Mesendoderm (in vitro differentiated cells): ENCODE results near the gene GLRX3.

Experiments
- DNase-seq: peaks from one replicate; pipeline ENCODE4 v3.0.0; 2013
- H2AK5ac ChIP-seq: 2 replicates; pipeline ENCODE4 v1.6.1; 2013; ENCODE audit warnings: low read length, inconsistent platforms
- H2BK120ac ChIP-seq: 2 replicates; pipeline ENCODE4 v1.6.1; 2013; ENCODE audit warnings: low read depth, mild to moderate bottlenecking, low read length, moderate library complexity, mixed read lengths
- H2BK15ac ChIP-seq: replicated peaks from 2 replicates; pipeline ENCODE4 v1.6.1; 2013; ENCODE audit warnings: low read depth, mild to moderate bottlenecking, moderate library complexity
- H2BK5ac ChIP-seq: 2 replicates; pipeline ENCODE4 v1.6.1; 2013; ENCODE audit warnings: low read length, inconsistent platforms
- H3K18ac ChIP-seq: 2 replicates; pipeline ENCODE4 v1.6.1; 2013; ENCODE audit warnings: mild to moderate bottlenecking, low read length, mixed read lengths
- H3K23ac ChIP-seq: one replicate; pipeline ENCODE4 v1.6.1; 2013; ENCODE audit warnings: low read length
- H3K27ac ChIP-seq: 2 replicates; pipeline ENCODE4 v1.5.1; 2013; ENCODE audit warnings: low read depth, mild to moderate bottlenecking, inconsistent platforms, low read length, moderate library complexity
- H3K27me3 ChIP-seq: 2 replicates; pipeline ENCODE4 v1.6.1; 2013; ENCODE audit warnings: low read length, control low read depth, mild to moderate bottlenecking, inconsistent platforms; ENCODE audit not compliant: insufficient read depth, poor library complexity
- H3K36me3 ChIP-seq: 2 replicates; pipeline ENCODE4 v1.6.1; 2013; ENCODE audit warnings: low read length, inconsistent platforms; ENCODE audit not compliant: control insufficient read depth, insufficient read depth
- H3K4ac ChIP-seq: one replicate; pipeline ENCODE4 v1.6.1; 2013; ENCODE audit warnings: low read depth, mild to moderate bottlenecking, low read length, moderate library complexity
- H3K4me1 ChIP-seq: 2 replicates; pipeline ENCODE4 v1.6.1; 2013; ENCODE audit warnings: low read depth, low read length, inconsistent platforms; ENCODE audit not compliant: control insufficient read depth
- H3K4me2 ChIP-seq: 2 replicates; pipeline ENCODE4 v1.6.1; 2013; ENCODE audit warnings: low read length
- H3K4me3 ChIP-seq: 2 replicates; pipeline ENCODE4 v1.5.1; 2013; ENCODE audit warnings: mild to moderate bottlenecking, low read length
- H3K56ac ChIP-seq: one replicate; pipeline ENCODE4 v1.6.1; 2013; ENCODE audit warnings: low read length
- H3K79me1 ChIP-seq: 2 replicates; pipeline ENCODE4 v1.6.1; 2013; ENCODE audit warnings: low read length, inconsistent platforms
- H3K79me2 ChIP-seq: 2 replicates; pipeline ENCODE4 v1.6.1; 2013; ENCODE audit warnings: mild to moderate bottlenecking, low read length; ENCODE audit not compliant: control insufficient read depth, insufficient read depth
- H3K9ac ChIP-seq: 2 replicates; pipeline ENCODE4 v1.6.1; 2013; ENCODE audit warnings: low read length, inconsistent platforms
- H4K5ac ChIP-seq: one replicate; pipeline ENCODE4 v1.6.1; 2013; ENCODE audit warnings: low read length
- H4K8ac ChIP-seq: one replicate; pipeline ENCODE4 v1.6.1; 2013; ENCODE audit warnings: low read depth, mild to moderate bottlenecking, control low read depth, low read length, moderate library complexity
- WGBS: extraction: QIAGEN DNeasy Blood & Tissue Kit; methylation state at CpG from one replicate; pipeline ENCODE4 v1.1.7; 2013; ENCODE audit warnings: low lambda C conversion rate, missing lambda C conversion rate; ENCODE audit not compliant: insufficient coverage; ENCODE audit errors: extremely low coverage; 5-methylcytosine and 5-hydroxymethylcytosine counted together

GLRX3 gene

GRCh38 chr10:130226012-130226411, 89.8 kb downstream of the GLRX3 start:
- no peak overlapping the region for H4K8ac ChIP-seq
- H3K56ac ChIP-seq: no peak overlapping the region
- no peak overlapping the region for H3K4me3 ChIP-seq
- no peaks in the 10 kb centered on the region for H3K79me2 ChIP-seq
- no peak overlapping the region for H2BK120ac ChIP-seq
- no peak overlapping the region for H3K23ac ChIP-seq
- no peak overlapping the region for H3K4me2 ChIP-seq
- H2AK5ac ChIP-seq: no peak overlapping the region
- no peaks in the 10 kb centered on the region for H3K4me1 ChIP-seq
- H3K27ac ChIP-seq: no peak overlapping the region
- no peak overlapping the region for H2BK5ac ChIP-seq
- H2BK15ac ChIP-seq: no peak overlapping the region
- no peaks in the 10 kb centered on the region for H3K36me3 ChIP-seq
- H3K27me3 ChIP-seq: no peaks in the 10 kb centered on the region
- no peak for DNase-seq
- no CpG with 5 or more reads among the region's 3 CpGs for WGBS
- no peak overlapping the region for H3K9ac ChIP-seq
- H3K18ac ChIP-seq: no peak overlapping the region
- H4K5ac ChIP-seq: no peak overlapping the region
- H3K4ac ChIP-seq: no peak overlapping the region
- no peaks in the 10 kb centered on the region for H3K79me1 ChIP-seq

DNA sequence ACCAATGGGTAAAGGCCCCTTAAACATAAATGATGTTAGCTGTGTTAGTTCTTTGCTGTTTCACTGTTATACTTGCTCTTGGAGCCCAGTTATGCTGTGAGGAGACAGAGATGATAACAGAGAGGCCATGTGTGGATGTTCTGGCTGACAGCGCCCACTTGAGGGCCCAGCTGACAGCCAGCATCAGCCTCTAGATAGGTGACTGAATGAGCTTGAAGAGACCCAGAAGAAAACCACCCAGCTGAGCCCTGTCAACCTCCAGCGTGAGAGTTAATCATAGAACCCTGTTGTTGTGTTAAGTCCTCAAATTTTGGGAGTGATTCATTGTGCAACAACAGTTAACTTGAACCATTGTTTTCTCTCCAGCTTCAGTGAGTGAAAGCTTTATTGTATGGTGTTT, 91.7 kb downstream of the GLRX3 start:
- no peak overlapping the region for H3K4ac ChIP-seq
- no peaks in the 10 kb centered on the region for H3K79me1 ChIP-seq
- H2BK120ac ChIP-seq: no peak overlapping the region
- H3K23ac ChIP-seq: no peak overlapping the region
- H4K8ac ChIP-seq: no peak overlapping the region
- H3K36me3 ChIP-seq: no peaks in the 10 kb centered on the region
- H3K56ac ChIP-seq: no peak overlapping the region
- no CpG with 5 or more reads among the region's 2 CpGs for WGBS
- H3K4me3 ChIP-seq: no peak overlapping the region
- H4K5ac ChIP-seq: no peak overlapping the region
- H3K79me2 ChIP-seq: no peaks in the 10 kb centered on the region
- H3K4me1 ChIP-seq: no peaks in the 10 kb centered on the region
- H2AK5ac ChIP-seq: no peak overlapping the region
- no peak overlapping the region for H2BK5ac ChIP-seq
- H2BK15ac ChIP-seq: no peak overlapping the region
- no peaks in the 10 kb centered on the region for H3K27me3 ChIP-seq
- H3K4me2 ChIP-seq: no peak overlapping the region
- H3K9ac ChIP-seq: no peak overlapping the region
- H3K27ac ChIP-seq: no peak overlapping the region
- H3K18ac ChIP-seq: no peak overlapping the region
- no peak for DNase-seq
